ENCODE results near the gene ELMO1.

GRCh38 chr7:36810032-36810431, 638.6 kb downstream of the ELMO1 start:
- TF ChIP-seq CTCF (IDR thresholded peaks at IDR 0.05) (no peak), ZC3H11A (IDR thresholded peaks at IDR 0.05) (no peak), TFCP2L1 (CRISPR knock-in tag; IDR thresholded peaks at IDR 0.05) (no peak), POLR2A (IDR thresholded peaks at IDR 0.05; ENCODE audit: low read length) (no peak)

Measured in A549 (cell line).